Measurements from ENCODE around the gene SYT15B. TPM values are rescaled to one million over a fixed set of nuclear protein-coding genes. Genes with fewer than 3 reads are reported as not detected.
"Not testable (repeated sequence)": the region's sequence is repeated elsewhere in the genome, so short reads cannot be mapped to it uniquely, and the experiment has no call there.

The SYT15B gene
- polyA plus RNA-seq, 3 donors: not detected

GRCh38 chr10:47775361-47776231, 12.2 kb upstream of the SYT15B start:
- H3K27ac ChIP-seq (ENCODE audit: low read depth in 1 of 2, low read length in 2 of 2); H3K36me3 ChIP-seq (replicated peaks in 1 of 2; ENCODE audit: control insufficient read depth in 1 of 2, insufficient read depth in 2 of 2, low read length in 2 of 2); H3K4me1 ChIP-seq (ENCODE audit: control insufficient read depth in 1 of 2, insufficient read depth in 2 of 2, low read length in 2 of 2); H4K20me1 ChIP-seq (ENCODE audit: insufficient read depth, low read length); H3K27me3 Mint-ChIP-seq (ENCODE audit: low read depth in 3 of 3); H3K27me3 ChIP-seq (ENCODE audit: control insufficient read depth in 2 of 2, insufficient read depth in 2 of 2, low read length in 2 of 2); H3K27ac Mint-ChIP-seq; H3K4me2 ChIP-seq (replicated peaks; ENCODE audit: extremely low read depth, low read length, poor library complexity, severe bottlenecking); H3K36me3 Mint-ChIP-seq; H3K4me3 Mint-ChIP-seq; H3K4me3 ChIP-seq (replicated peaks in 1 of 3; ENCODE audit: low read depth in 2 of 3, low read length in 3 of 3); H3K9me3 ChIP-seq (replicated peaks in 1 of 2; ENCODE audit: control insufficient read depth in 1 of 2, insufficient read depth in 1 of 2, low read length in 2 of 2); intact Hi-C loops (cut with micrococcal nuclease); H3K9me3 Mint-ChIP-seq; H3K4me1 Mint-ChIP-seq; H3K79me2 ChIP-seq (ENCODE audit: insufficient read depth, low read length); H3K9ac ChIP-seq (ENCODE audit: insufficient read depth, low read length, poor library complexity, severe bottlenecking); H2AFZ ChIP-seq (ENCODE audit: insufficient read depth, low read depth, low read length, poor library complexity, severe bottlenecking): not testable (repeated sequence)
- peak; percentile 19 for TF ChIP-seq CTCF (IDR thresholded peaks at IDR 0.05)
- 0% methylated on average over 2 of the region's 6 CpGs for WGBS (ENCODE audit: insufficient coverage)
- peak; percentile 6 to 32 (median 13) for DNase-seq

GRCh38 chr10:47770745-47771144, 7.4 kb upstream of the SYT15B start:
- H3K36me3 ChIP-seq (replicated peaks in 1 of 2; ENCODE audit: control insufficient read depth in 1 of 2, insufficient read depth in 2 of 2, low read length in 2 of 2); DNase-seq; H3K9ac ChIP-seq (ENCODE audit: insufficient read depth, low read length, poor library complexity, severe bottlenecking); H4K20me1 ChIP-seq (ENCODE audit: insufficient read depth, low read length); H3K36me3 Mint-ChIP-seq; H3K27ac ChIP-seq (ENCODE audit: low read depth in 1 of 2, low read length in 2 of 2); H3K4me2 ChIP-seq (replicated peaks; ENCODE audit: extremely low read depth, low read length, poor library complexity, severe bottlenecking); H3K4me3 ChIP-seq (replicated peaks in 1 of 3; ENCODE audit: low read depth in 2 of 3, low read length in 3 of 3); H3K9me3 Mint-ChIP-seq; H3K27me3 Mint-ChIP-seq (ENCODE audit: low read depth in 3 of 3); H2AFZ ChIP-seq (ENCODE audit: insufficient read depth, low read depth, low read length, poor library complexity, severe bottlenecking); H3K4me1 ChIP-seq (ENCODE audit: control insufficient read depth in 1 of 2, insufficient read depth in 2 of 2, low read length in 2 of 2); intact Hi-C loops (cut with micrococcal nuclease); H3K9me3 ChIP-seq (replicated peaks in 1 of 2; ENCODE audit: control insufficient read depth in 1 of 2, insufficient read depth in 1 of 2, low read length in 2 of 2); H3K79me2 ChIP-seq (ENCODE audit: insufficient read depth, low read length); H3K4me3 Mint-ChIP-seq; H3K27ac Mint-ChIP-seq; H3K4me1 Mint-ChIP-seq; H3K27me3 ChIP-seq (ENCODE audit: control insufficient read depth in 2 of 2, insufficient read depth in 2 of 2, low read length in 2 of 2): not testable (repeated sequence)
- no CpG with 5 or more reads among the region's 2 CpGs for WGBS (ENCODE audit: insufficient coverage)

- H3K9me3 Mint-ChIP-seq; intact Hi-C loops (cut with micrococcal nuclease); H3K4me1 Mint-ChIP-seq; H3K4me3 ChIP-seq (replicated peaks in 1 of 3; ENCODE audit: low read depth in 2 of 3, low read length in 3 of 3); H3K9me3 ChIP-seq (replicated peaks in 1 of 2; ENCODE audit: control insufficient read depth in 1 of 2, insufficient read depth in 1 of 2, low read length in 2 of 2); H2AFZ ChIP-seq (ENCODE audit: insufficient read depth, low read depth, low read length, poor library complexity, severe bottlenecking); H3K27me3 Mint-ChIP-seq (ENCODE audit: low read depth in 3 of 3); H3K36me3 Mint-ChIP-seq; H3K79me2 ChIP-seq (ENCODE audit: insufficient read depth, low read length); H3K27me3 ChIP-seq (ENCODE audit: control insufficient read depth in 2 of 2, insufficient read depth in 2 of 2, low read length in 2 of 2); H3K4me2 ChIP-seq (replicated peaks; ENCODE audit: extremely low read depth, low read length, poor library complexity, severe bottlenecking); H3K4me1 ChIP-seq (ENCODE audit: control insufficient read depth in 1 of 2, insufficient read depth in 2 of 2, low read length in 2 of 2); H3K9ac ChIP-seq (ENCODE audit: insufficient read depth, low read length, poor library complexity, severe bottlenecking); DNase-seq; H3K27ac Mint-ChIP-seq; H3K4me3 Mint-ChIP-seq; H3K36me3 ChIP-seq (replicated peaks in 1 of 2; ENCODE audit: control insufficient read depth in 1 of 2, insufficient read depth in 2 of 2, low read length in 2 of 2); H4K20me1 ChIP-seq (ENCODE audit: insufficient read depth, low read length); H3K27ac ChIP-seq (ENCODE audit: low read depth in 1 of 2, low read length in 2 of 2): not testable (repeated sequence)
- WGBS (ENCODE audit: insufficient coverage): 100% methylated on average over 2 of the region's 7 CpGs
Measured at GRCh38 chr10:47768578-47769115, 5.3 kb upstream of the SYT15B start.

- intact Hi-C loops (cut with micrococcal nuclease); H3K27me3 Mint-ChIP-seq (ENCODE audit: low read depth in 3 of 3); H3K27me3 ChIP-seq (ENCODE audit: control insufficient read depth in 2 of 2, insufficient read depth in 2 of 2, low read length in 2 of 2); H3K9ac ChIP-seq (ENCODE audit: insufficient read depth, low read length, poor library complexity, severe bottlenecking); H3K79me2 ChIP-seq (ENCODE audit: insufficient read depth, low read length); DNase-seq; H3K4me3 Mint-ChIP-seq; H3K27ac Mint-ChIP-seq; H3K36me3 ChIP-seq (replicated peaks in 1 of 2; ENCODE audit: control insufficient read depth in 1 of 2, insufficient read depth in 2 of 2, low read length in 2 of 2); H4K20me1 ChIP-seq (ENCODE audit: insufficient read depth, low read length); H3K4me2 ChIP-seq (replicated peaks; ENCODE audit: extremely low read depth, low read length, poor library complexity, severe bottlenecking); H3K9me3 Mint-ChIP-seq; H3K27ac ChIP-seq (ENCODE audit: low read depth in 1 of 2, low read length in 2 of 2); H3K9me3 ChIP-seq (replicated peaks in 1 of 2; ENCODE audit: control insufficient read depth in 1 of 2, insufficient read depth in 1 of 2, low read length in 2 of 2); H3K36me3 Mint-ChIP-seq; H3K4me3 ChIP-seq (replicated peaks in 1 of 3; ENCODE audit: low read depth in 2 of 3, low read length in 3 of 3); H2AFZ ChIP-seq (ENCODE audit: insufficient read depth, low read depth, low read length, poor library complexity, severe bottlenecking); H3K4me1 ChIP-seq (ENCODE audit: control insufficient read depth in 1 of 2, insufficient read depth in 2 of 2, low read length in 2 of 2); H3K4me1 Mint-ChIP-seq: not testable (repeated sequence)
- no CpG with 5 or more reads among the region's 3 CpGs for WGBS (ENCODE audit: insufficient coverage)
Measured at GRCh38 chr10:47768085-47768484, 4.7 kb upstream of the SYT15B start.
